ENCODE results near the gene CACNG6. TPM values are rescaled to one million over a fixed set of nuclear protein-coding genes. Genes with fewer than 3 reads are reported as not detected.

The CACNG6 gene
- total and polyA plus RNA-seq, 2 donors (not counting 3 experiments of a cell fraction or from before 2014, with no cell fraction given) = 5.0 to 5.4 TPM

DNA sequence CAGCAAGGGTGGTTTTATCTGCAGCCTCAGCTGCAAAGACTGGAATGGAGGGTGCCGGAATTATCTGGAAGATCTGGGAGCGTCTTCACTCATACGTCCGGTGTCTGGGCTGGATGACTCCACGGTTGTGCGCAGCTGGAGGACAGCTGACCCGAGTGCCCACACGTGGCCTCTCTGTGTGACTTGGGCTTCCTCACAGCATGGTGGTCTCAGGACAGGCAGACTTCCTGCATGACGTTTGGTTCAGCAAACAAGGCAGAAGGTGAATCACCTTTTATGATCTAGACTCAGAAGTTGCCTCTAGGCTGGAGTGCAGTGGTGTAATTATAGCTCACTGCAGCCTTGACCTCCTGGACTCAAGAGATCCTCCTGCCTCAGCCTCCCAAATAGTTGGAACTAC, 33.2 kb downstream of the CACNG6 start:
- Histone ChIP-seq H4K20me1 (replicated peaks; ENCODE audit: control insufficient read depth, extremely low read depth, insufficient read depth, low read length) (no peaks in the 10 kb centered on the region), H3K9me3 (replicated peaks; ENCODE audit: control insufficient read depth, insufficient read depth, low read length) (no peaks in the 10 kb centered on the region), H3K4me3 (replicated peaks in 1 of 3; ENCODE audit: insufficient read depth in 1 of 3, low read depth in 1 of 3, low read length in 3 of 3) (no peak overlapping the region), H3K9me1 (replicated peaks; ENCODE audit: control insufficient read depth, extremely low read depth, insufficient read depth, low read length) (no peaks in the 10 kb centered on the region), H3K79me2 (ENCODE audit: control insufficient read depth, insufficient read depth, low read length) (no peaks in the 10 kb centered on the region), H2AFZ (ENCODE audit: low read depth, low read length) (no peak overlapping the region), H3K27me3 (ENCODE audit: control insufficient read depth in 2 of 2, insufficient read depth in 2 of 2, low read length in 2 of 2) (no peaks in the 10 kb centered on the region), H3K4me1 (ENCODE audit: control insufficient read depth, extremely low read depth, insufficient read depth, low read length) (peaks cover 18% of the 10 kb centered on the region), H3K36me3 (ENCODE audit: control insufficient read depth in 2 of 2, extremely low read depth in 1 of 2, insufficient read depth in 2 of 2, low read length in 2 of 2) (no peaks in the 10 kb centered on the region), H3K4me2 (ENCODE audit: insufficient read depth, low read length) (no peak overlapping the region), H3K27ac (ENCODE audit: insufficient read depth, low read depth, low read length) (no peak overlapping the region), H3K9ac (replicated peaks; ENCODE audit: extremely low read depth, insufficient read depth, low read length) (no peak overlapping the region)
- FAIRE-seq (no peak), DNase-seq (ENCODE audit: low read depth, low spot score) (no peak)
- no TSS peak for BruUV-seq (replicated peaks)
- ChIA-PET CTCF (interaction anchor here (1.0 to 9.2 kb wide), 24 partner anchors 15 to 232 kb away, joined by 3 to 216 read pairs (median 8); partner anchors contain the start of genes MYADM and PRKCG), POLR2A (interaction anchor here (0.6 kb wide), 1 partner anchor 36 kb away, joined by 4 read pairs; no protein-coding TSS in a partner anchor)
- dilution Hi-C loops (cut with MboI; ENCODE audit: extremely low pct_ligation_motif_present, low sequenced_read_pairs) (no loop called here), intact Hi-C loops (cut with micrococcal nuclease) (loop anchor here (1.0 kb wide), 5 partner anchors 116 to 231 kb away; partner anchors contain the start of gene MYADM)
- TF ChIP-seq POLR2AphosphoS5 (IDR thresholded peaks at IDR 0.05; ENCODE audit: insufficient read depth, low read depth, low read length) = no peak
- TF ChIP-seq JUN (IDR thresholded peaks at IDR 0.05; ENCODE audit: borderline replicate concordance, insufficient read depth, insufficient read length, low read depth) = no peak
- TF ChIP-seq FOS (IDR thresholded peaks at IDR 0.05; ENCODE audit: borderline replicate concordance, insufficient read depth, low read length) = no peak
- no peak for TF ChIP-seq GATA2 (IDR thresholded peaks at IDR 0.05; ENCODE audit: insufficient read depth, insufficient read length, low read depth, low read length)
- no peak for TF ChIP-seq EZH2 (IDR thresholded peaks at IDR 0.05; ENCODE audit: borderline replicate concordance, low read depth, low read length, severe bottlenecking)
- TF ChIP-seq, protein P1, sequence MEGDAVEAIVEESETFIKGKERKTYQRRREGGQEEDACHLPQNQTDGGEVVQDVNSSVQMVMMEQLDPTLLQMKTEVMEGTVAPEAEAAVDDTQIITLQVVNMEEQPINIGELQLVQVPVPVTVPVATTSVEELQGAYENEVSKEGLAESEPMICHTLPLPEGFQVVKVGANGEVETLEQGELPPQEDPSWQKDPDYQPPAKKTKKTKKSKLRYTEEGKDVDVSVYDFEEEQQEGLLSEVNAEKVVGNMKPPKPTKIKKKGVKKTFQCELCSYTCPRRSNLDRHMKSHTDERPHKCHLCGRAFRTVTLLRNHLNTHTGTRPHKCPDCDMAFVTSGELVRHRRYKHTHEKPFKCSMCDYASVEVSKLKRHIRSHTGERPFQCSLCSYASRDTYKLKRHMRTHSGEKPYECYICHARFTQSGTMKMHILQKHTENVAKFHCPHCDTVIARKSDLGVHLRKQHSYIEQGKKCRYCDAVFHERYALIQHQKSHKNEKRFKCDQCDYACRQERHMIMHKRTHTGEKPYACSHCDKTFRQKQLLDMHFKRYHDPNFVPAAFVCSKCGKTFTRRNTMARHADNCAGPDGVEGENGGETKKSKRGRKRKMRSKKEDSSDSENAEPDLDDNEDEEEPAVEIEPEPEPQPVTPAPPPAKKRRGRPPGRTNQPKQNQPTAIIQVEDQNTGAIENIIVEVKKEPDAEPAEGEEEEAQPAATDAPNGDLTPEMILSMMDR (IDR thresholded peaks at IDR 0.05; ENCODE audit: extremely low read depth in 1 of 2, insufficient read depth in 1 of 2, low read depth in 1 of 2, low read length in 2 of 2) = no peak
- no peak for TF ChIP-seq MYC (IDR thresholded peaks at IDR 0.05; ENCODE audit: low read depth, low read length)

Data from endothelial cell of umbilical vein (primary cell).